Measurements from ENCODE around the gene NFX1. TPM values are rescaled to one million over a fixed set of nuclear protein-coding genes. Genes with fewer than 3 reads are reported as not detected.

Gene NFX1
- 21.5 and 28.2 TPM in 2 replicates for total RNA-seq (2014; rRNA removed; shearing (Covaris generic))
- polyA plus RNA-seq (2015; cell fraction: cytosol; rRNA removed), result 27.2 and 32.4 TPM in 2 replicates
- polyA plus RNA-seq (2015; cell fraction: nucleus; rRNA removed), result 46.4 and 53.9 TPM in 2 replicates

DNA sequence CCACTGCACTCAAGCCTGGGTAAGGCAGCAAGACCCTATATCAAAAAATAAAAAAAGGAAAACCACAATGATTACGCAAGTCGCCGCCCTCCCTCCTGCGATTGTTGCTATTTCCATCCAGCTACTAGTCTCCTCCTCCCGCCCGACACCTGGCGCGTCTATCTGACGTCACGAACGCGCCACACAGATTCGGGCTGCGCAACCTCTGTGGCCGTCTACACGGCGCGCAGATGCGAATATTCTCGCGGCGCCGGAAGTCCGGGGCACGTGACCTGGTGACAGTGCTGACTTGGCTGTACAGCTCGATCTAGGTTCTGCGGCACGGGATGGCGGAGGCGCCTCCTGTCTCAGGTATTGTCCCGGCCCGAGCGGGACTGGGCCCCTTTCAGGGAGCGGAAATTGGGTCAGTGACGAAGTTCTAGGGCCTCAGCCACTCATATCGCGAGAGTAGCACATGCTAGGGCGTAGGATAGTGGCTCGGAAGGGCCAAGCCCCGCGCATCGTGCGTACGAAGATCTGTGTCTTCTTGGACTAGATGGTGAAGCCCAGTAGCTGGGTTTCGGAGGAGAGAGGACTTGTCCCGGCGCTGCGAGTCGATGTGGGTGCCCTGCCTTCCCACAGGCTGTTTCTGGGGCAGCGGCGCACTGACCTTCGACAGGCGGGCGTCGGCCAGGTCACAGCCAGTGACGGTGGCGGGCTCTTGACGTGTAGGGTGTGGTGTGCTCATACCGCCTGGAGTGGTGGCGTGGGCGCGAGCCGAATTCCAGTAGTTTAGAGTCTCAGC, at the start of gene NFX1:
NFX1 (plus strand) TSS at position 270 of the 784 bp plus-strand sequence; CDS start at position 327, 57 bp downstream.
- peak; percentile 99 for DNase-seq (ENCODE audit: low read depth)

DNA sequence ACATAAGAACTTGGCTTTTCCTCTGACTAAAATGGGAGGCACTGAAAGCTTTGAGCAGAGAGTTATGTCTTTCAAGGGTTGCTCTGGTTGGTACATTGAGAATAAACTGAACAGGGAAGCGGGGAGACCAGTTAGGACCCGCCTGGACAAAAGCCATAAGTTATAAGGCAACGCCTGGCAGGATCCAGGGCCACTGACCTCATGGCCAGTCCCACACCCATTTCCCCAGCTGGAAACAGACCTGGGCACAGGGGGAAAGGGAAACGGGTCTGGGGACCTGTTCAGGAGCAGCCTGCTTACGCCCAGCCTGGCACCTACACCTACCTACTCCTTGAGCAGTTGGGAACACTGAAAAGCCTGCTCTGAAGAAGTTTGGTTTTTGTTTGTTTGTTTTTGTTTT, 49.0 kb upstream of the NFX1 start:
- DNase-seq (ENCODE audit: low read depth), result no peak

DNA sequence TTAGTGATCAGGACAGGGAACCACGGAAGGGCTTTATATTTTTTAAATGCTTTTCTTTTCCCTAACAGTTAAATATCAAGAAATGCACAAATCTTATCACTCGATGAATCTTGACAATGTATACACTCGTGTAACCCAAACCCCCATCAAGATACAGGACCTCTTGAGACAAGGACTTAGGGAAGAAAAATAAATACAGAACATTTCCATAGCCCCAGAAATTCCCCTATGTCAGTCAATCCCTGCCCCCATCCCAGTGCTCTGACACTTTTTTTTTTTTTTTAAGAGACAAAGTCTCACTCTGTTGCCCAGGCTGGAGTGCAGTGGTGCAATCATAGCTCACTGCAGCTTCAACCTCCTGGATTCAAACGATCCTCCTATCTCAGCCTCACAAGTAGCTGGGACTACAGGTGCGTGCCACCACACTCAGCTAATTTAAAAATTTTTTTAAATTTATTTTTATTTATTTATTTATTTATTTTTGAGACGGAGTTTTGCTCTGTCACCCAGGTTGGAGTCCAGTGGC, 47.6 kb upstream of the NFX1 start:
- DNase-seq (ENCODE audit: low read depth), result no peak

DNA sequence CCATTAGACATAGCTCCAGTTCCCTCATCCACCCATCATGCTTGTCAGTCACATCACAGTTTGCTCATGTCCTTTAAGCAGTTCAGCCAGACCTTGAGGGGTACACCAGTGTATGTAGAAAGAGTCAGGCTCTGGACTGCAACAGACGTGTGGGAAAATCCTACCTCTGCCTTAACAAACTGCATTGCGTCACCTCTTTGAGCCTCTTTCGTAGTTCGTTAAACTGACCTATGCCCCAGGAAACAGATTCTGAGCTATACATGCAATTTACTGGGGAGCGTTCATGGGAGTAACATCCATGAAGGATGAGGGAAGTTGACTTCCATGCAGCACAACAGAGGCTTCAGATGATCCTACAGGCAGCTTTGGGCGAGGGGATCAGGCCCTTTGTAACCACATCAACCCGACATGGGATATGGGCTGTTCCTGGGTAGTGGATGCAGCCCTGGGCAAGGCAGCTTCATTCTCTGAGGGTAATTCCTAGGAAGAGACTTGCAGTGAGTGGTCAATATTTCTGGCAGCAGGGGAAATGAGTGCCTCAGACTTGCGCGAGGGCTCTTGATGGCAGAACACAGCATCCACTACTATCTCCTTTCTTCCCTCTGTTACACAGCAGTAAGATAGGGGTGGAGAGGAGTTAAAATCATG, 46.1 kb upstream of the NFX1 start:
- DNase-seq (ENCODE audit: low read depth), result no peak

DNA sequence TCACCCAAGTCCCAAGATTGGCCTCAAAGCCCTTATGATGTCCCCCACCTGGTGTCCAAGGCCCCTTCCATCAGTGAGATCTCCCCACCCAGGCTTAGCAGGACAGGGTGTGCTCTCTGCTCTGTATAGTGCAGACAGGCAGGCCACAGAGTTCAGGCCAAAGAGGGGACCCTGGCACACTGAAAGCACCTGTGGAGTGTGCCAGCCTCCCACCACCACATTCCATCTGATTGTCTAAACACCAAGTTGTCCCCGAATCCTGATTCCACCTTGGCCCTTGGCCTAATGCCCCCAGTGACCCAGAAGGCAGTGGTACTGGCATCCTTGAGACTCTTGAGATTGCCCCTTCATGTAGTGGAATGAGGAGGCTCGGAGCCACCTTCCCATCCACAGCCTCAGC, 45.0 kb upstream of the NFX1 start:
- no peak for DNase-seq (ENCODE audit: low read depth)

DNA sequence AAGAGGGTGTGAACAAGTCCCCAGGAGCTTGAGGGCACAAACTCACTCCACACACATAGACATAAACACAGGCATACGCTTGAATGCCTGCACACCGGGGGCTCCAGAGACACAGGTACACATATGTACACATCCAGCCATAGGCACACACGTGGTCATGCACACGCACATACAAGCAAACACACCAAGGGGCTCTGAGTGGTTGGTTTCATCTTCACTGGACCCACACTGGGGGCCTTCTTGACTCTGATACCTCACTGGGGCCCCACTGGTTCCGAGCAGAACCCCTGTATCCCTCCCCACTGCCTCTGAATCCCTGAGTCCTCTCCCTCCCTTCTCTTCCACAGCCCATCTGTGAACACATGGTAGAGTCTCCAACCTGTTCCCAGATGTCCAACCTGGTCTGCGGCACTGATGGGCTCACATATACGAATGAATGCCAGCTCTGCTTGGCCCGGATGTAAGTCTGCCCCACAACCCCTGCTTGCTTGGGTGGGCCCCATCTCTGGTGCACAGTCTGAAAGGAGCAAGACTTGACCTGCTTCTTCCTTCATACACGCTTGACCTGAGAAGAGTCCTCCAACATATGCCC, 44.0 kb upstream of the NFX1 start:
- DNase-seq (ENCODE audit: low read depth), result no peak

DNA sequence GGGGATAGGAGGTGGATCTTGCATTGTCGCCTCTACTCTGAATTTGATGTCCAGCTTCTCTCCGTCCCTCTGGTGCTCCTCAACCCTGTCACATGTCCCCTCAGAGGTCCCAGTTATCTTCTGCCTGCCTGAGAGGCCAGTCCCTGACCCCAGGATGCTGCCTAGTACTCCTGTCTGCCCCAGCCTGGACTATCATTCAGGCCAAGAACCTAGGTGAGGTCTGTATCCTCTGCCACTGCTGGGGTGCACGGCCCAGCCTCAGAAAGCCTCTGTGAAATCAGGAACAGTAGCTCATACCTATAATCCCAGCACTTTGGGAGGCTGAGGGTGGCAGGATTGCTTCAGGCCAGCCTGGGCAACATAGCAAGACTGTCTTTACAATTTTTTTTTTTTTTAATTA, 41.7 kb upstream of the NFX1 start:
- DNase-seq (ENCODE audit: low read depth), result no peak

DNA sequence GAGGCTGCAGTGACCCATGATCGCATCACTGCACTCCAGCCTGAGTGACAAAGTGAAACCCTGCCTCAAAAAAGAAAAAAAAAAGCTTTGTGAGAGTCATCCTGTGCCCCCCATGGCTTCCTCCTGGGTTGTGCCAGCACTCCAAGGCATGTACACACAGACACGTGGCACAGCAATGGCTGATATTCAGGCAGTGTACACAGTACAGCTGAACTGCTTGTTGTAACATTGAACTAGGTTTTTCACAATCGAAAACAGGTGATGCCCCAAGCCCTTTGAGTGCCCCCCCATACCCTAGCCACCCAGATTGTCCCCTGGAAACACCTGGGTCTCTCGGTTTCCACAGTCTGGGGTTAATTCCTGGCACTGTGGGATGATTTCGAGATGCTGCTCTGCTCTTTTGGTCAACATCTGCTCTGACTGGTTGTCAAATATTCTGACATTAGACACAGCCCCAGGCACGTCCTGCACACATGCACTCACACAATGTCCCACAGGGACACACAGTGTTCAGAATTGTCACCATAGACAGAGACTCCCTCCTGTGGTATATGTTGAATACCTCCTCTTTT, 41.1 kb upstream of the NFX1 start:
- peak; percentile 29 for DNase-seq (ENCODE audit: low read depth)

DNA sequence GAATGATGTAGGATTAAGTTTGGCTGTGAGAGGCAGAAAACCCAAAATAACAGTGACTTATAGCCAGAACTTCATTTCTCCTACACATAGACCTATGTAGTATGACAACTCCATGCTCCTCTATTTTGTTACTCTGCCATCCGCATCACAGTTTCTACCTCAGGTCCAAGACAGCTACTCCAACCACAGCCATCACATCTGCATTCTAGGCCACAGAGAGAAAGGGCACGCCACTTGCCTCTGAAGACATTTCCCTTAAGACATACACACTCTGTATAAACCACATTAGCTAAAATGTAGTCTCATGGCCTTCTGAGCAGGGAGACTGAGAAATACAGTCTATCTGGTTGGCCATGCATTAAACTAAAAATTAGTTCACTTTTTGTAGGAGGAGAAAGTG, 40.3 kb upstream of the NFX1 start:
- no peak for DNase-seq (ENCODE audit: low read depth)

DNA sequence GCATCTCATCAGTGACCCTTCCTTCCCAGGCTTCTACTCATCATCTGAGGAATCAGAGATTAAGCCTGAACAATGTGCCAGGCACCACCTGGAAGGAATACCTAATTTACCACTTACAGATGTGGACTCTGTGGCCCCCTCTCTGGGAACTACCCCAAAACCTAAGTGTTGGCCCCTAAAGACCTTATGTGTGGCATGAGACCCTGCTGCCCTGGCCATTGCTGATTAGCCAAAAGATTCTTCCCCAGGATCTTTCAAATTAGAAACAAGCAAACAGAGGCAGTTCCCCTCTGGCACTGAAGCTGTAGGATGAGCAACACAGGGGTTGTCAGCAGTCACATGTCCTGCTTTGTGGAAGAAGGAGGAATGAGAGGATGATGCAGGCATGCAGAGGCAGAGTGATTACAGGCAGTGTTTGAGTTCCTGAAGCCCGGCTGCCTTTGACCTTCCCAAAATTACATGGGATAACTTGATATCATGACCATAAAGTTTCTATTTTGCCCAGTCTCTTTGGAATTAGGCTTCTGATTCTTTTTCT, 39.8 kb upstream of the NFX1 start:
- DNase-seq (ENCODE audit: low read depth), result peak; percentile 39

DNA sequence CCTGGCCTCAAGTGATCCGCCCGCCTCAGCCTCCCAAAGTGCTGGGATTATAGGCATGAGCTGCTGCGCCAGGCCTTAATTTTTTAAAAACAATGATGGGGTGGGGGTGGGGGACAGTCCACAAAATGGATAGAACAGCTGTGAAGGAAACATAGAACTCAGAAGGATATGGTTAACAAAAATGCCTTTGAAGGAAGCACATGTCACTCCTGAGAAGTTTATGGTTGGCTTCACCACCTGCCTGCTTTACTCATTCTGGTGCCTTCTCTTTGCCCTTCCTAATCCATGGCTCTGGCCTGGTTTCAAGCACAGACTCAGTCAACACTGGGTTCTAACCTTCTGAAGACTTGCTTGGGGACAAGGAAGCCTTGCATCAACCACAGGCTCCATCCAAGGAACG, 36.1 kb upstream of the NFX1 start:
- no peak for DNase-seq (ENCODE audit: low read depth)

DNA sequence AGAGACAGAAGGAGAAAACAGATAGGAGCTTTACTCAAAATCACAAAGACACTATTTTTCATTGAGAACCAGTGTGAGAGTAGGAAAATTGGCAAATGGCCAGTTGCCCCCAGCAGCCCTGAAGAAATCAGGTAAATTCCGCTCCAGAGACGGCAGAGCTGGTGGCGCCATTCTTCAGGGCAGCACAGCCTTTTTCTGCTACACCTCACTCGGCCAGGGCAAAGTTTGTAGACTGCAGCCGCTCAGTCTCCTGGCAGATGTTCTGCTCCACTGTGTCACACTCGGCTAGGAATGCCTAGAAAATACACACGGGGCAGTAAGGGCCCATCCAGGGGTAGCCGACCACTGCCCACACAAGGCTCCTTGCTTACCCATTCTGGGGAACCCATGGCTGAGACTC, 35.3 kb upstream of the NFX1 start:
- no peak for DNase-seq (ENCODE audit: low read depth)

DNA sequence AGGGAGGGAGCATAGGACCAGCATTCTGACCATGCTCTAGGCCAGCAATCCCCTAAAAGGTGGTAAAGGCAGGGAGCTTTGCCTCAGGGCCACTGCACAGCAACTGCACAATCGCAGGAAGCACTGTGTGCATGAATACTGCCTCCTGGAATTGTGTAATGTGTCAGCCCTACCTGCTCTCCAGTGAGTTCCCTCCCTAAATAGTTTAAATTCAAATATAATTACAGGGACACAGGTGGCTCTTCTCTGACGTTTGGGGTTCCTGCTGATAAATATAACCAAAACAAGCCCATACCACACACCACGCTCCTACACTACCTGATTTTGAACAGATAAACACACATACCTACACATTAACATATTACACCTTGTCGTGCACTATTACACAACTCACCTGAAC, 34.8 kb upstream of the NFX1 start:
- DNase-seq (ENCODE audit: low read depth), result no peak

DNA sequence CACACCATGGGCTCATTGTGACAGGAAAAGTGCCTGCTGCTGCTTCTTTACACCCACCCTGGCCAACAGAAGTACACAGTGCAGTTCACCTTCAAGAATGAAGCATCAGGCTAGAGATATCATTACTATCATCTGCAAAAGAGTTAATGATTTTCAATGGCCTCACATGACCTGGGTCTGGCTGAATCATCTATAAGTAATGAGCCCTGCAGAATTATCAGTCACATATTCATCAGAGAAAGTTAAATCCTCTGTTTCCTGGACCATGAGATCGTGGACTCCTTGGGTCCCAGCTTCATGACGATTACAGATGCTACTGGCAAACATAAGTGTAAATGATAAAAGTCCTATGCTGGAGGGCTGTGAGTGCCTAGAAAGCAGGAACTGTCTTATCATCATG, 34.1 kb upstream of the NFX1 start:
- no peak for DNase-seq (ENCODE audit: low read depth)

DNA sequence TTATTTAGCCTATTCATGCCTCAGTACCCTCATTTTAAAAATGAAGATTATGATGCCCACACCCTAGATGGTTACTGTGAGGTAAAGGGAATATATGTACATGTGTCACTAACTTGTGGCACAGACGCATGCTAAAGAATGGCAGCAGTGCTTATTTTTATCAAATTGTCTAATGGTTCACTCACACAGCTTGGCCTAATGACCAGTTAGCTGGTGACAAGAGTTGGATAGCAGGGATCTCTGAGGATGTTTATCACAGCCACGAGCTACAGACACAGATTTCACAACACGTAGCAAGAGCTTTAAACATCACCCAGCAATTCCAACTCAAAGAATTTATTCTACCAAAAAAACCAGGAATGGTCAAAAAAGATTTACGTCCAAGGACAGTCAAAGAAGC, 33.0 kb upstream of the NFX1 start:
- no peak for DNase-seq (ENCODE audit: low read depth)

DNA sequence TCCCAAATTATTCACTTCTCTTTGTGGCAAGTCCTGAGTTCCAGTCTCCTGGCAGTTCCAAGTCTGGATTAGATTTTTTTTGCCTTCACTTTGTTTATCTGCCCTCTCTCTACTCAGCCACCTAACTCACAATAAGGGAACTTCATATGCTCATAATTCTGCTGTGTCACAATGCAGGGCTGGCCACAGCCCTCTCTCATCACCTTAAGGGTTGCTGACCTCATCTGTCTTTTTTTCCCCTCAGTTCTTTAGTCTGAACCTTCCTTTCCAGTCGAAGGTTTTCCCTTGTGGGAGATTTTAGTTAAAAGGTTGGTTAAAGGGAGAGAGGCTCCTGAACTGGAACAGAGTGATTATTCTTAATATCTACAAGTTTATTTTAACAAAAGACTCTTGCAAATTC, 29.9 kb upstream of the NFX1 start:
- DNase-seq (ENCODE audit: low read depth), result no peak

DNA sequence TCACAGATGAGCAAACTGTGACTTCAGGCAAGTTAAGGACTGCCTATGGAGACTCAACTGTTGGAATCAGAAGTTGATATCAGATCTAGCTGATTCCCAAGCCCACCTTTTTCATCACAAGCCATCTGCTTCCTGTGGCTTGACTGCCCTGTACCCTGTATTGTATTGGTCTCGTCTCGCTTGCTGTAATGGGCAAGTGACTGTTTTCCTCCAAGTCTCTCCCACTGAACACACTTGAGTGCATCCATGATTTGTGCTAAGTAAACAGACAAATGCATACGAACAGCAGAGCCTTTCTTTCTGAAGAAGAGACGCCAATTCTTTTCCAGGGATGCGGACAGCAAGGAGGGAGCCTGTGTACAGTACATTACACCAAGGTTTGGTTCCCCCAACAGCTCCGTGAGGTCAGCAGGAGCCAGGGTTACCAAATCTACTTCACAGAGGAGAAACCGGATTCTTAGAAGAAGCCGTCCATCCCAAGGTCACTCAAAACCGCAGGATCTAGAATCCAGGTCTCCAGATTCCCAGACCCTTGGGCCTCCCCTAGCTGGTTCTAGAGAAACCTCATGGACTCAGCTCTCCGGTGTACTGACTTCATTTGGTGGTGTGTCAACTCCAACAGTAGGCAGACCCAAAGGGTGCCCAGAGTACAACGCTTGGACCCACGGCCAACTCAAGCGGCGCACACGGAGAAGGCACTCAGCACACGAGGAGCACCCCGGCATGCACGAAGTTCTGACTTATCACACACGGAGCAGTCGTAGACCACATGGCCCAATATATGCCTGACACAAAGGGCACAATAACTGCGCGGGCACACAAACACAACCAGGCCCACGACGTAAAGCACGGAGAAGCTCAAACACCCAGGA, 26.9 kb upstream of the NFX1 start:
- DNase-seq (ENCODE audit: low read depth), result peak; percentile 15

DNA sequence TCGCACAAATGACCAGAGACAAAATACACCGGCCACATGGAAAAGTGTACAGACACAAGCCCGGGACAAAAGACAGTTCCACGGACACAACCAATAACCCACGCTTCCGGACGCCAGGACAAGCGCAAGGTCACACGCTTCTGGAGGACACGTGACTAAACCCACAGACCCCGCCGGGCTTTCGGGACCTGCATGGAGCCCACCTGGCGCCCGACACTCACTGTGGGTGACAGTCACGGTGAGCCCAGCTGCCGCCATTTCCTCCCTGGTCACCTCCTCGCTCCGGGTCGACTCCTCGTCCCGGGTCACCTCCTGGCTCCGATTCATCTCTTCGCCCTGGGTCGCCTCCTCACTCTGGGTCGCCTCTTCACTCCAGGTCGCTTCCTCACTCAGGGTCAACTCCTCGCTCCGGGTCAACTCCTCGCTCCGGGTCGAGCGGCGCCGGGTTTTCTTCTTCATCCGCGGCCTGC, 26.3 kb upstream of the NFX1 start:
- peak; percentile 11 for DNase-seq (ENCODE audit: low read depth)

DNA sequence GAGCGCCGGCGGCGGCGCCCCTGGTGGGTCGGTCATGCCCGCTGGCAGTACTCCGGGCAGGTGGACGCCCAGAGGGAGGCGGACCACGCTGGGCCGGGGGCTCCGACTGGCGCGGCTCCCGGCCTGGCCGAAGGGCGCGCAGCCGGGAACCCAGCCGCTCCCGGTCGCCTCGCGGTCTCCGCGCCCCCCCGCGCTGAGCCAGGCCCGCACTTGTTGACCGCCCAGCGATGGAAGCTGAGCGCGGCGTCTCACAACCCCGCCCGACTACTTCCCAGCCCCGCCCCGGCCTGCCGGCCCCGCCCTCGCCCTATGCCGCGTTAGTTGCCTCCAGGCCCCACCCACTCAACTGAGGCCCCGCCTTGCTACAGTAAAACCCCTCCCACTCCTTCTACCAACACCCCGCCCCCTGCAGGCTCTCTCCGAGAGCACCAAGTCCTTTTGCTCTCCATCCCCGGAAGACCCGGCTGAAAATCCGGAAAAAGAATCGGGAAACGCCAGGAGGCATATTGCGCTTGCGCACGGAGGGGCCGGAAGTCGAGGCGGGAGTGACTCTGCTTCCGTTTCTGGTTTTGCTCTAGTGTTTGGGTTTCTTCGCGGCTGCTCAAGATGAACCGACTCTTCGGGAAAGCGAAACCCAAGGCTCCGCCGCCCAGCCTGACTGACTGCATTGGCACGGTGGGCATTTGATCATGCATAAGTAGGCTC, 25.7 kb upstream of the NFX1 start, which contains the start of the genes BAG1 and CHMP5:
BAG1 (minus strand) TSS at position 236 of the 705 bp plus-strand sequence.
CHMP5 (plus strand) TSS at position 577 of the 705 bp plus-strand sequence; CDS start at position 607, 30 bp downstream.
- peak; percentile 98 for DNase-seq (ENCODE audit: low read depth)
